ENCODE measurements around the gene MAPK4.

- TF ChIP-seq CTCF (conservative IDR thresholded peaks at IDR 0.05): no peak
- TF ChIP-seq EZH2 (IDR thresholded peaks at IDR 0.05; ENCODE audit: low read depth): no peak
These were observed 168.0 kb downstream of the MAPK4 start for GRCh38 chr18:50727721-50728471.
